GM21381 (cell line): ENCODE measurements around the gene RAPGEF5.

Experiments
- ATAC-seq: cut with Tn5 transposase; IDR thresholded peaks from one replicate; pipeline ENCODE4 v1.9.1; 2021; ENCODE audit warnings: mild to moderate bottlenecking, moderate library complexity; ENCODE audit not compliant: unreplicated experiment

RAPGEF5 gene

DNA sequence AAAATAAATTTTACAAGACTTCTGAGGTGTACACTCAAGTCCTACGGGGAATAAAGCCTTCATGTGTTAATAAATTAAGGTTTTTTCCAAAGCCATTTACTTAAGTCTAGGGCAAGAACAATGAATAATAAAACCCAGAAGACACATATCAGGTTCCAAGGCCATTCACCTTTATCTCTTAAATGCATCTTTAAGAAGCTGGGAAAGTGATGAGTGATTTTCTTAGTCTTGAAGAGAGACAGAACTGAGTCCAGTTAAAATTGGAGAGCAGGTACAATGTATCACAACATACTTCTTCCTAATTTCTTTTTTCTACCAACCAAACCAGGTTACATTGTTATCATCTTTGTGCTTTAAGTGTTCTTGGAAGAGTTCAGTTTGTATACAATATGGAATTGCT lies 189.5 kb downstream of the RAPGEF5 start:
- ATAC-seq = no peak

DNA sequence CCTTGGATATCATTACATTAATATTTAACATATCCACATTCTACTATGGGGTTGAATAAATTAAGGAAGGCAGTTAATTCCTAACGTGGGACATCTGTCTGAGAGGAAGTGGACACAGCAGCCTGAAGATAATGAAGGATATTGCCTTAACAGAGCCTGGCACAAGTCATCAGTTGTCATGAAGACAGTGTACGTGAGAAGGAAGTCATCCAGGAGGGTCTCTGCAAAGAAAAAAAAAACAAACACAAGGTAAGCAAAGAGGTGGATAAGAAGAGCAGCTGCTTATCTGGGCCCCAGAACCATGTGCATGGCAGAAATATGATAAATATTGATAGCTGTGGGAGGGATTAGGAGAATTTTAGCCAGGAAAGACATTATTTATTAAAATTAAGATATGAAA lies 190.0 kb downstream of the RAPGEF5 start:
- no peak for ATAC-seq

DNA sequence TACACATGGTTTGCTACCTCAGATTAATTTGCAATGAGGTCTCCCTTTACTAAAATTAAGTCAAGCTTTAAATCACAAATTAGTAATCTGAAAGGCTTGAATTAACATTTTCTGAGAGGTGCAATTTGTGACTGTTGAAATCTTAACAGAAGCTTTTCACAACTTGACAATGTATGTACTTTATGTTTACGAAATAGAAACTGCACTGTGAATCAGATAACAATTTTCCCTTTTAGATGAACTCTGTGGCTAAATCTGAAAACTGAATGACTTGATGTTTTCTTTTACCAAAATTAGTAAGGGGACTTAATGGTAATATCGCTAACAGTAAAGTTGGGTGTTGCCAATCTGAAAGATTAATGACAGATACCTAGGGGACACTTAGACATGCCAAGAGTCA lies 197.6 kb downstream of the RAPGEF5 start:
- no peak for ATAC-seq

DNA sequence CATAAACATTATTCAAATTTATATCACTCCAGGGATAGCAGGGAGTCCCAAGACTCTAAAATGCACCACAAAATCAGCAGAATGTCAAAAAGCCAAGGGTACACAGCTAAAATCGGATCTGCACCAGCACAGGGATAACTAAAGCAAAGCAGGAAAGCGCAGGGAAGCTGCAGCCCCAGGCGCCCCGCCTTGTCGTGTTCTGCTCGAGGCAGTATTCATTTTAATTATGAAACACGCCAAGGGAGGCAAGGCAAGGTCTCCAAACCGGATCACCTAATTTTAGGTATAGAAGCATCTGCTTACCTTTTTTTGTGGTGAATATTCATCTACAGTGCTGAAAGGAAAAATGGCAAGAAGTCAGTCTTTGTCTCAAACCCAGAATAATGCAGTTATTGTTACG lies 199.4 kb downstream of the RAPGEF5 start:
- ATAC-seq = no peak

DNA sequence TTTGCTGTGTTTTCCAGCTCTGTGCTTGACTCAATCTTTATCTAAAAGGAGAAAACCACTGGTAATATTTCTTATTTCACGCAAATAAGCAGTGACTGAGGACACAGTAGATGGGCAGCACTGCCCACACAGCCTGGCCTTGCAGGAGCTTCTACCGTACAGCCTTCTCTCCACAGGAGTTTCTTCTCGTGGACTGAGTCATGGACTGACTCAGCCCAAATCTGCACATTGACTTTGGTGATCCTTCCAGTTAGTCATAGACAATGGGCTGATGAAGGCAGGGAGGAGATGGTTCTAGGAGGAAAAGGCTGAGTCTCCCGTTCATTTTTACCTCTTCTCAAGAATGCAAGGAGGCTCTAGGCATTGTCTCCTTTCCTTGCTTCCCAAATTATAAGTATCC lies 200.7 kb downstream of the RAPGEF5 start:
- no peak for ATAC-seq

DNA sequence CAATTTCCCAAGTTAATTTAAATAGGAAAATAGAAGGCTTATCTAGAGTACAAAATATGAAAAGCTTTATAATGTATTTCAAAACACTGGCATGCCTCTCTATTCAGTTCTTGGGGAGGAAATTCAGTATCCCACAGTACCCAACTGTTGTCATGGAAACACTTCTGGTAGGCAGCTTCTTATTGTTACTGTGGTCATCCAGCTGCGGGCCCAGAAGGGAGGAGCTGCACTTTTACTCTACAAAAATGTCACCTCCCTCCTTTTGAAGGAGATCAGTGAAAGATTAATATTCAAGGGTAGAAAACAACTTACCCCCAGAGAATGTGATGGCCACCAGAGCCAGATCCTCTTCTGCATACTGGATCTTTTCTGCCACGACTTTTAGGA lies 202.8 kb downstream of the RAPGEF5 start:
- no peak for ATAC-seq

DNA sequence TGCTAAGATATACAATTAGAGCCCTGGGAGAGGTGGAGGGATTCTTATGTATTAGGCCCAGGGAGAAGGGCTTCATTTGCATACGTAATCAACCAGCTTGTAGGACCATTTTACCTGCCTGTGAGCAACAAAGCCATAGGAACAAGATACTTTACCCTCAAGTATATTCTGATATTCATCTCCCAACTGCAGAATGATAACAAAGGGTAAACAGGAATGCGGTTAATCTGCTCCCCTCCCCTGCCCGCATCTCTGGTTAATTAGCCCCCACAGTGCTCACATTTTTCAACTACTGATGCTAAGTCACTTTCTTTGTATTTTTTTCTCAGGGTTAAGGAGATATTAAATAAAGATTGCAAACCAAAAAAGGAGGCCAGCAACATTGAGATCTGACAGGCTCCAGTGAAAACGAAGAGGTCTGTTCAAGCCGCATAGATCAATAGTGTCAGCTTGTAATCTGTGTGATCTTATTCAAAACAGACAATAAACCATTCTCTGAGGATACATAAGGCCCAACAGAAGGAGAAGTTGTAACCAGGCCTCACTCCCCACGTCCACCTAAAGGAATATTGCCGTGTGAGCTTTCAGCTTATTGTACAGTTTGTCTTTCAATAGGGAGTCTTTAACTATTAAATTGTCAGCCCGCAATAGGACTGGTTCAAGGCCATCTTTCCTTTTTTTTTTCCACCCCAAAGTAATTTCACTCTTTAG lies 203.4 kb downstream of the RAPGEF5 start:
- no peak for ATAC-seq

DNA sequence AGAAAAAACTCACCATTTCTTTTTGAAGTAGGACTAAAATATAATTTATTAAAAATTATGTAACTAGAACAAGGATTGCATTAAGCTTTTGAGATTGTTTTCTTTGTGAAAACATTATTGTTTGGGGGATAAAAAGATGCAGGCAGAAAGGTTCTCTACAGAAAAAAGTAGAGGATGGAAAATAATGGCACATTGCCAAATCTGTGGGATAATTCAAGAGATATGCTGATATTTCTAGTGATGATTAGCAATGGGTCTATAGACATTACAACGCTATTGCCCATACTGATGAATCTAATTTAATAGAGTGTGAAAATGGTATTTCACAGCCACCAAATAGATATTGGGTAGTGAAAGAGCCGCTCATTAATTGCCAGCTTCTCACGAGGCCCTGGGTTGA lies 204.3 kb downstream of the RAPGEF5 start:
- no peak for ATAC-seq

DNA sequence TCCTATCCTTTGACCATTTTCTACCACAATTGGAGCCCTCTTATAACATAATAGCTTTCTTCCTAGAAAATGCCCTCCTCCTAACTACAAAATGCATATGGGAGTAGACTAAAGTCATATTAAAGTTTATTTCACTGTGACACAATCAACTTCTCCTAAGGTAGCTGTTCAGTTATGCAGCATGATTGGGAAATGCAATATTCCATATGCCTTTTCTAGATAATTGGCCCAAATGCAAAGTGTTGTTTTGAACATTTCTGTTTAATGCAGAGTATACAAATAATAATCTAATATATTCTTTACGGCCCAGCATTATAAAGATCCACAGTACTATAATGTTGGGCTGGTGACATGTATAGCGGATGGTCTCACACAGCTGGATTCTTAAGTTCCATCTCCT lies 205.1 kb downstream of the RAPGEF5 start:
- ATAC-seq = no peak

DNA sequence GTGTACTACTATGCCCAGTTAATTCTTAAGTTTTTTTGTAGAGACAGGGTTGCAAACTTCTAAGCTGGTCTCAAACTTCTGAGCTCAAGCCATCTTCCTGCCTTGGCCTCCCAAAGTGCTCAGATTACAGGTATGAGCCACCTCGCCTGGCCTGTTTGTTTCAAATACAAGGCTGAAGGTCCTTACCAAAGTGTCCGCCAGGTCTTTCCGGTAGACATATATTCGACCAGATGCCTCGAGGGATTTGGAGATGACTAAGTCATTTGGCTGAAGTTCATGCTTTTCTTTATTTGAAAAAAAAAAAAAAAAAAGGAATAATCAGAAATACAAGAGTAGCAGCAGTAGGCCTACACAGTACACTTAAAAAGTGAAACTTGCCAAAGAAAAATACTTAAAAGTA lies 206.7 kb downstream of the RAPGEF5 start:
- ATAC-seq = no peak

DNA sequence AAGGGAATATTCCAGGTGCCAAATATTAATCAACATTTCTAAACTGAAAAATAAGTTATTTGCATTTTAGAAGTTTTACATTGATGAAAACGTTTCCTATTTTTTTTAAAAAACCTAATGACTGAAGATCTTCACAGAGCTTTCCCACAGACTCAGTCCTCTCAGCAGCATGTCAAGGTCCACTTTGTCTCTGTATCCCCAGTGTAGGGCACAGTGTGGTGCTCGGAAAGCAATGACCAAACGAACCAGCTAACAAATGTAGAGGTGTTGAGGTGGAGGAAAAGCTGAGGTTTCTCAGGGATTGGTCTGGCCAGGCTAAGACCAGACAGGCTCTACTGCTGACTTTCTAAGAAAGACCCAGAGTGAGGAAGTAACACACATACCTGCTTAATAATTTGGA lies 209.1 kb downstream of the RAPGEF5 start:
- no peak for ATAC-seq

DNA sequence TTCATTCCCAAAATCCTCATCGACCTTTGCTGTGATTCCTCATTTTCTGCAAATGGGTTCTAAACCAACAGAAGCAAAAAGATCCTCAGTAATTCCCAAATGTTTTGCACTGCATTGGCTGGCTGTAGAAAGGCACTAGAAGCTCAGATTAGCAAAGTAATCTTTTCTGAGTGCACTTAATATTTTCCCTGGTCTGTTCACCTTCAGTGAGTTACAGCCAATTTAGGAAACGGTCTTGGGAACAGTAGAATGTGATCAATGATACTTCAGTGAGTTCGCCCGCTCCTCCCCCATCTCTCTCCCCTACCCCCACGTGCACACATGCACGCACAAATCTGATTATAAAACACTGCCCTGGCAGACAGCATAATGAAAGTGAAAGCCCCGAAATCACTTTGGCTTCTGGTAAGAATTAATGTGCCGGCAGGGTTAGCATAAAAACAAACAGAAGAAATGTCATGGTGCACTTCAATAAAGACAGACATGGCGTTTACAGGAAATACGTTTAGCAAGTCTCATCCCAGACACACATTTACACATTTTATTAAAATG lies 209.9 kb downstream of the RAPGEF5 start:
- ATAC-seq = no peak

DNA sequence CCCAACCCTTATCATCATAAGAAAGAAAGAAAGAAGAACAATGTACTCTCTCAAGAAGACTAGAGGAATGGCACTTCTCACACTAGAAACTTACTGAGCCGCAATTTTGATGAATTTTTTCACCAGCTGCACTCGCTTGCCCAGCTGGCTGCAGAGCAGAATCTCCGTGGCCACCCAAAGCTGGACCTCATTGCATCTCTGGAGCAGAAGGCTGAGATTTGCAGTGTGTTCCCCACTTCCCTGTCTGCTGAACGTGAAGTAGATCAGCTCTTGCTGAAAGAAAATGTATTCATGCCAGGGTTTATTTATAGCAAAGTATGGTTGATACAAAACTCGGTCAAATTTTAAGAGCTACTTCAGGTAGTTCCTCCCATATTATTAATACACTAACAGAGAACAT lies 212.0 kb downstream of the RAPGEF5 start:
- no peak for ATAC-seq

DNA sequence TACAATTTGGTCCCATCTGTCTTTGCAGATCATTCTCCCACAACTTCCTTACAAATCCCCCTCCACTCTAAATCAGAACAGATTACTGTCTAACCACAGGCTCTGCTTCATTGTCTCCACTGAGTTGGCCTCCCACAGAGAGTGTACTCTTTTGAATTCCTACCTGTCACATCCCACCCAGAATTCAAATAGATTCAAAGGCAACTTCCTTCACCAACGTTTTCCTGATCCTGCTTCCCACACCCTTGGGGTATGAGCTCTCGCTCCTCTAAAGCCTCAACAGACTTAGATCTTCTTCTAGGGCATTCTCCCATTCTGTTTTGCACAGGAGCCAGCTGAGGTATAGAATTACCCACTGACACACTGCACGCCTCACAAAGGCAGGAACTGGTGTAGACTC lies 213.5 kb downstream of the RAPGEF5 start:
- no peak for ATAC-seq

DNA sequence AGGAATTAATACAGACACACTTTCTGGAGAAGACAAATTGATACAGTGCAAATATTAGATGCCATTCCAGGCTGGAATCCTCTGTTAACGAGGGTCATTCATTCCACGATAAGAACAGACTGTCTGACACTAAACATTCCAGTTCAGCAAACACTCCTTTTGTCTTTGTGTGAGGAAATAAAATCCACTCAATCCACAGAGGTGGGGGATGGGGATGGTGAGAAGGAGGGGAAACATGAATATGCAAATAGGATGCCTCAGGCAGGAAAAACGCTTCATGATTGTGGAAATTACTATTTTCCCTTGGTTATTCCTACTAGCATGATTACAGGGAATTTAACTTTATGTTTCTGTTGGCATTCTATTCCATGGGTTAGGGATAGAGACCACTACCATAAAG lies 214.4 kb downstream of the RAPGEF5 start:
- no peak for ATAC-seq

DNA sequence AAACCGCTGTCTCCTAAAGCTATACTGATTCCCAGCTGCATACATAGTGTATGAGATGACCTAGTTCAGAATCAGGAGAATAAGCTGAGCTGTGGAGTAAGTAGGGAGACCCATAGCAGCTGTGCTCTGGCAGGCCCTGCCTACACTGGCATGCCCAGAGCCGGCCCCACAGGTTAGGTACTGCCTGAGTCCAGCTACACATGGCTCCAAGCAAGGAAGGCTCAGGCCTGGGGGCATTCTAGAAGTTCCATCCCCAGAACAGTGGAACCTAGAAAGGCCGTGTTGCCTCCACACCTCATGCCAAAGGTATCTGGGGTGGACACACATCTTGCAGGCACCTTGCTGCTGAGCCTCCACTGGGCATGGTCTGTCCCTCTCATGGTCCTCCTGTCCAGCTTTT lies 215.6 kb downstream of the RAPGEF5 start:
- no peak for ATAC-seq

DNA sequence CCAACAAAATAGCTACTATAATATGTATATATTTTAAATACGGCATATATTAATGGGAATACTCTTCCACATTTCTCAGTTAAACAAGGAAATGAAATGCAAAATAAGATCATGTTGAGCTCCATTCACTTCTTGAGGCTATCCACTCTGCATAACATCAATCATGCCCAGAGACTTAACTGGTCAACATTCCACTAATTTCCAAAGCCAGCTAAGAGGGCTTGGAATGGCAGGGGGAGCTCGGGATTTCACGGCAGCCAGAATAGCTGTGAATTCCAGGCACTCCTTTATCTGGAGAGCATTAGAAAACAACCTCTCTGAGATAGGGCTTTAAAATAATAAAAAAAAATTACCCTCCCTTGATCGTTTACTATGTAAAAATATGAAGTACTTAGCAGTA lies 216.4 kb downstream of the RAPGEF5 start:
- ATAC-seq = no peak

DNA sequence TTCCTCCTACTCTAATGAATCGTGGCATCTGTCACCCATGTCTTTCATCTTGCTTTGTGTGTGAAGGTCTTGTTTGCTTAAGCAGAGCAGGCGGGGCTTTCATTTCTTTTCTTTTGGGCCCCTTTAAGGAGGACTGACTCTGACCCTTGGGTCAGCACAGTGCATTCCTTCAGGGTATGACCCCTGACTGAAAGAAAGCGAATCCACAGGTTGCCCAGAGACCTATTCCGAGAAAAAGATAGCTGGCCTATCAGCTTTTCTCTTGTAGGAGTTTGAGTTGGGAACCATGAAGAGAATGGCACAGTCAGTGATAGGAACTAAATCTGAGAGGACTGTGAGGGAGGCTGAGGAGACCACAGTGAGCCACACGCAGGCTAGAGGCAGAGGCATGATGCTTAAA lies 218.1 kb downstream of the RAPGEF5 start:
- no peak for ATAC-seq

DNA sequence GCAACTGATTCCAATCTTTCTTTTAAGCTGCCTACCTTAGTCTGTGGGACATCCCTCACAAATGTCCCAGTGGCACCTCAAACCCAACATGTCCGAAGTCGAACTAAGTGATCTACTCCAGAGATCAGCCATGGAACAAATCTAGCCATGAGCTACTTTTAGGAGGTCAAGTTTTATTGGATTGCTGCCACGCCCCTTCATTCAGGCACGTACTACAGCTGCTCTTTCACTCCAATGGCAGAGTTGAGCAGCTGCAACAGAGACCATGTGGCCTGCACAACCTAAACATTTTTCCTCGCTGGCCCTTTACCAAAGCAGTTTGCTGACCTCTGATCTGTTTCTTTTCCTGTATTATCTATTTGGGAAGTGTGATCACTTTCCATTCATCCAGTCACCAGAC lies 218.8 kb downstream of the RAPGEF5 start:
- ATAC-seq = no peak

DNA sequence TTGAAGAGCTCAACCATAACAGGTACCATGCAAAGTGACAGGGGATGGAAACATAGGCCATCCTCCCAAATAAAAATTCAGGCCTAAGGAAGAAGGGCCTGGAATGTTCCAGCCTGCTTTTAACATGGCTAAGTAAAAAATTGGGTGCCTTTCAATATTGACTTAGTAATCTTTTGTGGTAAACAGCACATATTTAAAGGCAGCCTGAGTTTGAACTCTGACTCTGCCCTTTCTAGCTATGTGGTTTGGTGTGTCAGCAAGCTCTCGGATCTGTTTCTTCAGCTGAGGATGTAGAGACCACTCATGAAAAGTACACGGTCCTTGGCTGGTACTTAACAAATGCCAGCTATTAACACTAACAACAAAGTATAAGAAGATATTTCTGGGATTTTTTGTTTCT lies 219.5 kb downstream of the RAPGEF5 start:
- no peak for ATAC-seq

DNA sequence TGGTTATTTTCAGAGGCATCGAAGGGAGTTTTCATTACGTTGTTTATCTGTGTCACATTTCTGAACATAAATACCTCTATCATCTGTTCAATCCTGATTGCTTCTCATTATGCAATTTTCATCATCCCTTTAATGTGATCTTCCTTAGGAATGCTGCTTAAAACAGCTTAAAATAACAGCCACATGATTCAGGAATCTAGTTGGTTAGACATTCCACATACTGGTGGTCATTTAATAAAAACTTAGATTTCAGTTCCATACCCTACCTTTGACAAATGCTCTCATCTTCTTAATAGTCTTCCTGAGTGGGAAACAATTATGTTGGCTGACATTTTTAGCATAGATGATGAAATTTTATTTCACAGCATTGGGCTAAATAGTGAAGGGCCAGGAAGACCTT lies 219.9 kb downstream of the RAPGEF5 start:
- no peak for ATAC-seq

DNA sequence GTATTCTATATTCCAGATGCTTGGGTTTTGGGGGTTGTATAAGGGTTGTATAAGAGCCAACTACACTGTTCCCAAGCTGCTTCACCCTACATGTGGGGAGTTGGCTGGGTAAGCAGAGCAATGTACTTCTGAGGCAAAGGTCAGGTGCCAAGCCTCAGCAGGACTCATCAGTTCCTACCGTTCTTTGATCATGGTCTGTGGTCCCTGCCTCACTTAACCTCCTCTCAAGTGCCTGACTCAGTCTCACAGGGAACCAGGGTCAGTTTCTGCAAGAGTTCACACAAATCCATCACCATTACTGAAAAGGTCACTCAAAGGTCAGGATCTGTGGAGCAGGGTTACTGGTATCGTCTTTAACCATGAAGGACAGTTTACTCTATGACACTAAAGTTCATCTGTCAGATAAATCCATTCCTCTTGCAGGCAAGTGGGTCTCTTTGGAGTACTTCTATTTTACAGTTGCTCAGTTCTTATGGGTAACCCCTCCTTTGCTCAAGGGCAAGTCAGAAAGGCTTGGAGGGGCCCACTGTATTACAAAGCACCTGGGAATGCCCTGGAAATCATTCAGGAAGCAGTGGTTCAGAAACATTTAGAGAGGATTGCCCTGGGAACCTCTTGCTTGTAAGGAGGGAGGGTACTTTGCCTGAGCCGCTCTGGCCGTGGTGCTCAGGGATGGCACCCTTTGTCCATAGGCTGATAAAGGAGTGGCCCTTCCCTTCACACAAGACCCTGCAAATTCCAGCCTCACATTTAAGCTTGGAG lies 227.0 kb downstream of the RAPGEF5 start:
- ATAC-seq = no peak
